ENCODE measurements around the gene SLC4A1AP. TPM values are rescaled to one million over a fixed set of nuclear protein-coding genes. Genes with fewer than 3 reads are reported as not detected.
A peak's percentile ranks its signal among the peaks of the same experiment; 100 is the strongest.
"Not testable (repeated sequence)": the region's sequence is repeated elsewhere in the genome, so short reads cannot be mapped to it uniquely, and the experiment has no call there.

Gene SLC4A1AP, protein sequence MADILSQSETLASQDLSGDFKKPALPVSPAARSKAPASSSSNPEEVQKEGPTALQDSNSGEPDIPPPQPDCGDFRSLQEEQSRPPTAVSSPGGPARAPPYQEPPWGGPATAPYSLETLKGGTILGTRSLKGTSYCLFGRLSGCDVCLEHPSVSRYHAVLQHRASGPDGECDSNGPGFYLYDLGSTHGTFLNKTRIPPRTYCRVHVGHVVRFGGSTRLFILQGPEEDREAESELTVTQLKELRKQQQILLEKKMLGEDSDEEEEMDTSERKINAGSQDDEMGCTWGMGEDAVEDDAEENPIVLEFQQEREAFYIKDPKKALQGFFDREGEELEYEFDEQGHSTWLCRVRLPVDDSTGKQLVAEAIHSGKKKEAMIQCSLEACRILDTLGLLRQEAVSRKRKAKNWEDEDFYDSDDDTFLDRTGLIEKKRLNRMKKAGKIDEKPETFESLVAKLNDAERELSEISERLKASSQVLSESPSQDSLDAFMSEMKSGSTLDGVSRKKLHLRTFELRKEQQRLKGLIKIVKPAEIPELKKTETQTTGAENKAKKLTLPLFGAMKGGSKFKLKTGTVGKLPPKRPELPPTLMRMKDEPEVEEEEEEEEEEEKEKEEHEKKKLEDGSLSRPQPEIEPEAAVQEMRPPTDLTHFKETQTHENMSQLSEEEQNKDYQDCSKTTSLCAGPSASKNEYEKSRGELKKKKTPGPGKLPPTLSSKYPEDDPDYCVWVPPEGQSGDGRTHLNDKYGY
- 16.6 and 17.4 TPM in 2 replicates for total RNA-seq (2014; rRNA removed; shearing (Covaris generic))

DNA sequence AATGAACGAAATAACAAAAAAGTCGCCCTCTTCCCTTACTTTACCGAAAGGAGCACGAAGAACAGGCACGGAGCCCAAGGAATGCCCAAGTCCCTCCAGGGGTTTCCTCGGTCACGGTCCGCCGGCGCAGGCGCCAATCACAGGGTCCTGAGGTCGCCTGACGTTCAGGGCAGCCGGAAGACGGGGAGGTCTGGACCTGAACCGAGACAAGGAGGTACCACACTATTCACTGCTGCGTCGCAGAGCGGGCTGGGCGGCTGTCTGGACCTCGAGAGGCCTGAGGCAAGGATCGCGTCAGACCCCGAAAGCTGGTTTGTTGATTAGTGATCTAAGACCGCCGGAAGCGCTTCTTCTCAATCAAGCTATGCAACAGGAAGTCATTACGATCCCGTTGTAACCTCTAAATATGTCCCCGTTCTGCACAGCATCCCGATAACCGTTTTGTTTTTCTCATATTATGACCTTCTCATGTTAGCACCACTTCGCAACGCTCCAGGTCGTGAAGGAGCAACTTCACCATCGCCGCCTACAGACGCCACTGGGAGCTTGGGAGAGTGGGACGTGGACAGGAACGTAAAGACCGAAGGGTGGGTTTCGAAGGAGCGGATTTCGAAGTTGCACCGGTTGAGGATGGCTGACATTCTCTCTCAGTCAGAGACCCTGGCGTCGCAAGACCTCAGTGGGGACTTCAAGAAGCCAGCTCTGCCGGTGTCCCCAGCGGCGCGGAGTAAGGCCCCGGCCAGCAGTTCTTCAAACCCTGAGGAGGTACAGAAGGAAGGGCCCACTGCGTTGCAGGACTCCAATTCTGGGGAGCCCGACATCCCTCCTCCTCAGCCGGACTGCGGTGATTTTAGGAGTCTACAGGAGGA lies at the start of gene SLC4A1AP, which contains the start of gene SUPT7L:
Gene SLC4A1AP (plus strand): TSS at position 605 of the 869 bp plus-strand sequence. CDS start 26 bp downstream, at position 631.
Gene SUPT7L (minus strand): TSS at position 330 of the 869 bp plus-strand sequence. CDS start 1,422 bp downstream, outside the sequence.
- peak; percentile 42 for DNase-seq (ENCODE audit: low spot score)

DNA sequence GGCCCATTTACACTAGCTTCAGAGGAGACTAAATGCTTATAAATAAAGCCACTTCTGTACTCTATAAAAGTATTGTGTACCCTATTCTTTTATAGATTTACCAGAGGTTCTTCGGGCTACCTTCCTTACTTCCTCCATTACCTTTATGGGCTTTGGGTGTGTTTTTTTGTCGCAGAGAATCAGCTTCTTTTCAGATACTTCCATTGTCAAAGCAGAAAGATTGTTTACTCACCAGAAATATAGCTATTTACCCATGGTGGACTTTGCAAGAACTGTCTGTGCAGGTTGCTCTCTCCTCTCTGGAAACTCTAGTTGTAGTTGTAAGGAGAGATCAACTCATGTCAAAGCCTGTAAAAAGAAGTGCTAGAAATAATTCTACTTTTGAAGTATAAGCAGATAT lies 49.7 kb upstream of the SLC4A1AP start:
- no peak for DNase-seq (ENCODE audit: low spot score)

DNA sequence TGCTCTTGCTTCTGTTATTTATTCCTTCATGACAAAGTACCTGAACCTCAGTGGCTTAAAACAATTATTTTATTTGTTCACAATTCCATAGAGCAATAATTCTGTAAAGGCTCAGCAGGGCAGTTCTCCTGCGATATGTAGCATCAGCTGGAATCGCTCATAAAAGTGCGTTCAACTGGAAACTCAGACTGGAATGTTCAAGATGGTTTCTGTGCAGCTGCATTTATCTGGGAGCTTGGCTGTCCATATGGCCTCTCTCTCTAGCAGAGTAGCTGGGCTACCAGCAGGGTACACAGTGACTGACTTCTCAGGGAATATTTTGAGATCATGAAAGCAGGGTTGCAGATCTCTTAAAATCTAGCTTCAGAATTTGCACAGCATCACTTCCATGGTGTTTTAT lies 48.4 kb upstream of the SLC4A1AP start:
- DNase-seq (ENCODE audit: low spot score), result no peak

DNA sequence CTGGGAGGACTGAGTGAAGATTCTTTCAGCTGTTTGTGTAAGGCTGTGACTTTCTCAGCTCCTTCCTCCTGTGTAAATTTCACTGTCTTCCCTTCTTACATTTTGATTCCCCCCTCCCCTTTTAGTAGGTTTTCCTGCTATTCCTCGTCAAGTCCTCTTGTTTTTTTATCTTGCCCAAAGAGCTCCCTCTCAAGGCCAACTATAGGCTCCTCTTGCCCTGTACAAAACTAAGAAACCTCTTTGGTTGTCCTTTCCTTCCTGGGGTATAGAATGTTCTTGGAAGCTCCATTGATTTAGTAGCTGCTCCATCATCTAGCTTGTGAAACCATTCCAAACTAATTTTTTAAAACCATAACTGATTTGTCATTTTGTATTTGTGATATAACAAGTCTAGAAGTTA lies 42.2 kb upstream of the SLC4A1AP start:
- DNase-seq (ENCODE audit: low spot score), result no peak

DNA sequence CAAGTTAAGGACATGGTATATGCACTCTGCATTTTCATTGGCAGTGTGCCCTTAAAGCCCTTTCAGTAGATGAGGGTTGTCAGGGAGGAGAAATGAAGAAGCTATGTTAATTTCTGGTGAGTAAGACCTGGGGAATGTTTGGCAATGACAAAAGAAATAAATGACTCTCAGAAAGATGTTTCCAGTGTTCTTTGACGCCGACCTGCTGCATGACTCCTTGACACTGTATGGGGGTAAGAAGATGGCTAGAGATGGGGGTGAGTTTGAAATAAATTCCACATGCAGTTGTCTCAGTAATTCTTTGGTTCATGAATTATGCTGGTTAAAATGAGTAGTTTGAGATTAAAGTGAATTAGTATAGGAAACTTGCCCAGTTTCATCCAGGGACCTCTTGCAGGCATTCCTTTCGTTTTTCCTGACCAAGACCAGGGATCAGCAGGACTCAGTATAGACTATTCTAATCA lies 40.7 kb upstream of the SLC4A1AP start:
- DNase-seq (ENCODE audit: low spot score), result no peak

DNA sequence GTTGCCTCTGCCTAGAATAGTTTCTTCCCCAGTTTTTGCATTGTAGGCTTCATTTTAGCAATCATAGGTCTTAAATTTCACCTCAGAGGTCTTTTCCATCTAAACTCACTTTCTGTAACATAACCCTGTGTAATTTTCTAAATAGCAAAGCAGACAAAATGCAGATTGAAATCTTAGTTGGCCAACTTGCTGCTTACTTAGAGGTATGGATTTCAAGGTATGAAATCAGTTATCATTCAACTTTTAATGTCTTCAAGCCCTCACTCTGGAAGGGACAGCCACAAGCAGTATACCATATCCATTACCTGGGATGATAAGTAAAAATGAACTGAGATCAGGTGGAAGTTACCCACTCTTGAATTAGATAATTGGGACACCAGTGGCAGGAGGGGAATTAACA lies 38.7 kb upstream of the SLC4A1AP start:
- no peak for DNase-seq (ENCODE audit: low spot score)

DNA sequence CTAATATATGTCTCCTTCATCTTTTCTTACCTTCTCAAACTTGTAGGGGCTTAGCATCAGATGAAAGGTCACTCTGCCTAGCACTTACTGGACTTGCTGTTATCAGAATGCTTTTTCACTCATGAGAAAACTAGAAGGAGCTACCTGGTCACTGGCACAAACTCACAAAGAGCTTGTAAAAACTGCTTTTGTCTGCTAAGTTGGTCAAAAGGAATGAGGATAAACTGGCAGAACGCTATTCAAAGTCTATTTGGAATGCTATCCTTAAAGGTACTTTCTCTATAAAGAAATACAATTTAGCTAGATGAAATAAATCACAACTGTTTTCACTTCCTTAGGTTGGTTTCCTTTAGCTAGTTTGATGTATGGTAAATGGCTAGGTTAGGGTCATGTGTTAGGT lies 37.4 kb upstream of the SLC4A1AP start:
- DNase-seq (ENCODE audit: low spot score), result not testable (repeated sequence)

DNA sequence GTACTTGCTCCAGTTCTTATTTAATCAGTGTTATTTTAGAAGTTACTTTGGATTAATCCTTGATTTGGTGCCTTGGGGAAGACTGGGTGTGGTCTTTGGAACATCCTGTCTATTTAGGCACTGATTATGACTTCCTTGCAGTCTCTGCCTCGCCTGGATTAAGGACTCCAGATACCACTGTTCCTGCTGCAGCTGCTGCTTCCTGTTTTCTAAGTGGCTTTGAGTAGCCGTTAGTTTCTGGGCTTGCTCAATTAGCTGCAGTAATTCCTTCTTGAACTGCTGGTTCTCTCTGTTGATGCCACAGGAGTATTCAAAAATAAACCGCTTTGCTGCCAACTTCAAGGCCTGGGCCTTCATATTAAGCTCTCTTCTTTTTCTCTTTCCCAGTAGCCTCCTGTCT lies 36.8 kb upstream of the SLC4A1AP start:
- DNase-seq (ENCODE audit: low spot score), result not testable (repeated sequence)

DNA sequence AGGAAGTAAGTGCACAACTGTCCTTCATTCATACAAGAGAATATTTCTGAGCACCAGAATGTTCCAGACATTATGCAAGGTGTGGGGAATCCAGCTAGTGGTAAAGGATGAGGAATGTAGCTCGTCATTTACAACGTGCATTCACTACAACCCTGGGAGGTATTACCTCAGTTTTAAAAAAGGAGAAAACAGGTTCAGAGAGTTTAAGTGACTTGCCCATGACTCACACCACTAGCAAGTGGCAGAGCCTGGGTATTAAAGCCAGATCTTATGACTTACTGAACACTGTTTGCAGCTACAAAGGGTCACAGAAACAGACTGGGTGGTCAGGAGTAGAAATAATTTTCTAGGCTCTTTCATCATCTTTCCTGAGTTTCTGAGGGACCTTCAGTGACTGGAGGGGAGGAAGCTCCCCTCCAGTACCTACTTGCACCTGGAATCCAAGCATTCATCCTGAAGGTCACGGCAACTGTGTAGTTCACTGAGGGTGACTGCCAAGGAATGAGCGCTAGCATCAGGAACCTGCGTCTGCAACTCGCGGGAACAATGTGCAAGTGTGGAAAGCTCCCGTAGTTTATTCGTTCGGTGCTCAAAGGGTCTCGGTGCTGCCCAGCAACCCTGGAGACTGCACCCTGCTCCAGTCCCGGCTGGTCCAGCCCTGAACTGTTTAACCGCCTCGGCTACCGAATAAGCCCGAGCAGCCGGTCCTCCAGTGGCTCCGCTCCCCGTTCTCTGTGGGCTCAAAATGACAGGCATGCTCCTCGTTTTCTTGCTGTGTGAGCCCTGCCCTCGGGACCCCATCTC lies 35.5 kb upstream of the SLC4A1AP start:
- DNase-seq (ENCODE audit: low spot score), result peak; percentile 48

DNA sequence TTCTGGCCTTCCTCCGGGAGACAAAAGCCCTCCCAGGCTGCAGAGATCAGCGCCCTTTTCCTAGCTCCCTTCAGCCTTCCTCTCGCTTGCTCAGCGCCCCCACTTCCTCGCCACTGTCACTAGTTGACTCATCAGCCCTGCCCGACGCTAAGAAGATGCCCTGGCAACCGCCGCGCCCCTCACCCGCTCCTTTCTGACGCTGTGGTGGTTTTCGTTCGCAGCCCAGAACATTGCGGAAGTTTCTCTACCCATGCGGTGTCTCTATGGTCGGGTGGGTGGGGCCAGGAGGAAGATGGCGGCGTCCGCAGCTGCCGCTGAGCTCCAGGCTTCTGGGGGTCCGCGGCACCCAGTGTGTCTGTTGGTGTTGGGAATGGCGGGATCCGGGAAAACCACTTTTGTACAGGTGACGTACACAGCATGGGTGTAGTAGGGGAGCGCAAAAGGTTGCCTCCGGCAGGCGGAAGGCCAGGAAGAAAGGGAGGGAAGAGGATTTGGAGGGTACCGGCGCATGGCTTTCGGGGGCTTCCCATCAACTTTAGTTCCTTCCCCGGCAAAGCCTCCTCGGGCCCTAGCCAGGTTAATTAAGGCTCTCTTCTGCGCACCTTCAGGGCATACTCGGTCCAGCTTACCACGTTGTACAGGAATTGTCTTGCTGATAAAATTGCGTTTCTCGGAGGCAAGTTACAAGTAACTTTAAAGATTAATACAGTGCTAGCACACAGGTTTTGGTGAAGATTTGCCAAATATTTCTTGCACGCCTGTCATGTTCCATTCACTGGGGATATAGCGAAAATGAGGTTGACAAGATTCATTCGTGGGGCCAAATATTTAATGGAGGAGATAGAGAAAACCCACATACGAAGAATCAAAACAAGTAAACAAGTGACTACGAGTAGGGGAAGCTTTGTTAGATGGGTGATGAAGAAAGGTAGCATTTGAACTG lies 34.7 kb upstream of the SLC4A1AP start, which contains the start of the genes CCDC121 and GPN1:
Gene CCDC121 (minus strand): TSS at position 246 of the 943 bp plus-strand sequence. CDS start 1,213 bp downstream, outside the sequence.
Gene GPN1 (plus strand): TSS at position 284 of the 943 bp plus-strand sequence. CDS start 9 bp downstream, at position 293.
- DNase-seq (ENCODE audit: low spot score), result peak; percentile 87

DNA sequence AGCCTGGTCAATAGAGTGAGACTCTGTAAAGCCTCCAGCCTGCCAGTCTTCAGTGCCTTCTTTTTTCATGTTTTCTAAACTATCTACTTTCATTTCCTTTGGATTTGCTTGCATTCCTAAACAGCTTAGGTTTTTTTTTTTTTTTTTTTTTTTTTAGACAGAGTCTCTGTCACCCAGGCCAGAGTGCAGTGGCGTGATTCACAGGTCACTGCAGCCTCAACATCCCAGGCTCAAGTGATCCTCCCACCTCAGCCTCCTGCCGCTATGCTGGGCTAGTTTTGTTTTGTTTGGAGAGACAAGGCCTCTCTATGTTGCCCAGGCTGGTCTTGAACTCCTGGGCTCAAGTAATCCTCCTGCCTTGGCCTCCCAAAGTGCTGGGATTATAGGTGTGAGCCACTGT lies 33.4 kb upstream of the SLC4A1AP start:
- not testable (repeated sequence) for DNase-seq (ENCODE audit: low spot score)

DNA sequence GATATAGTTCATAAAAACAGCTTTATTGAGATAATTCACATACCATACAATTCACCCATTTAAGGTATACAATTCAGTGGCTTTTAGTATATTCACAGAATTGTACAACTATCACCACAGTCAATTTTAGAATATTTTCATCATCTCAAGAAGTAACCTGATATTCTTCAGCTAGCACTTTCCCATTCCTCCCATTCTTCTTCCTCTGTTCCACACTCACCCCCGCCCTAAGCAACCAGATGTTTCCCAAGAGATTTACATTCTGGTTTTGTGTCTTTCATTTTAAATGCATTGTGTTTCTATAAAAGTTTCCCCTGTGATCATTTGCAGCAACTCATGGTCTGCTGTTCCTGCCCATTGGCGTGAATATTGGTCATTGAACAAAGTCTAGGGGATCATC lies 29.4 kb upstream of the SLC4A1AP start:
- DNase-seq (ENCODE audit: low spot score), result no peak

DNA sequence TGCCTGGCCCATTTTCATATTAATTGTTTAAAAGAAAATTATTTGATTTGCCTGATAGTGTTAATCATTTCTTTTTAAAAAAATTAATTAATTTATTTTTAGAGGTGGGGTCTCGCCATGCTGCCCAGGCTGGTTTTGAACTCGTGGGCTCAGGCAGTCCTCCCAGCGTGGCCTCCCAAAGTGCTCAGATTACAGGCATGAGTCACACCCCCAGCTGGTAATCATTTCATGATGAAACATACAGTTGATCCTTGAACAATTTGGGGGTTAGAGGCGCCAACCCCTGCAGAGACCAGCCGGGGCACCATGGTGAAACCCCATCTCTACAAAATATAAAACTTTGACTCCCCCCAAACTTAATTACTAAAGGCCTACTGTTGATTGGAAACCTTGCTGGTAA lies 26.9 kb upstream of the SLC4A1AP start:
- DNase-seq (ENCODE audit: low spot score), result no peak

DNA sequence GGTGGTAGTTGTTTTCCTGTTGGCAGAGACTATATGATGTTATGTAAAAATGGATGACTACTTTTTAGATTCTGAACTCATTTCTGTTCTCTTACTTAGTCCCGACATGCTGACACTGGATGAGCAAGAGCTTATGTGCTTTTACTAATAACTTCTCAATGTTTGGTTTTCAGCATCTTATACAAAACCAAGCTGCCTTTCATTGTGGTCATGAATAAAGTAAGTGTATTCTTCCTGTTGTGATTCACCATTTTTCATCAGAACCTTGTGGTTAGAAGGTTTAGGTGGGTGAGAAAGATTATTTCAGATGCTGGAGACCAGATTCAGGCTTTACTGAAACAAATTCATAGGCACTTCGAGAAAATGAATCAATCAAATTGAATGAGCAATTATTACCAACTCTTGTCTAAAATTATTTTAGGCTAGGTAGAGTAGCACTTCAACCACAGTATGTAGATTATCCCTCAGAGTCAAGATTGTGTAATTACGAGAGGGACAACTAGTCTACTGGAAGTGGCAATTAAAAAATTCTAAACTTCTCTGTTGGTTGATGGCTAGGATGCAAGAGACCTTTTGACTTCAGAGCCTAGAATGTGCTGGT lies 25.6 kb upstream of the SLC4A1AP start:
- no peak for DNase-seq (ENCODE audit: low spot score)

DNA sequence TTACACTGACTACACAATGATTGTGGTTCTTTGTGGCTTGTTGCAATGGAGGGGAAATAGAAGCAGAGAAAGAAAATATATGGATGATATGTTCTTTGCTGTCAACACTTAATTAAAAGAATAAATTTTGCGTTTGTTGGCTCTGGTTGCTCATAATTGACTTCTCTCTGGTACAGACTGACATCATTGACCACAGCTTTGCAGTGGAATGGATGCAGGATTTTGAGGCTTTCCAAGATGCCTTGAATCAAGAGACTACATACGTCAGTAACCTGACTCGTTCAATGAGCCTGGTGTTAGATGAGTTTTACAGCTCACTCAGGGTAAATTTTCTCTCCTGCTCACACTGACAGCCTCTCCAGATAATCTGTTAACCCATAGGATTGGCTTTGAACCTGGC lies 25.0 kb upstream of the SLC4A1AP start:
- DNase-seq (ENCODE audit: low spot score), result no peak

DNA sequence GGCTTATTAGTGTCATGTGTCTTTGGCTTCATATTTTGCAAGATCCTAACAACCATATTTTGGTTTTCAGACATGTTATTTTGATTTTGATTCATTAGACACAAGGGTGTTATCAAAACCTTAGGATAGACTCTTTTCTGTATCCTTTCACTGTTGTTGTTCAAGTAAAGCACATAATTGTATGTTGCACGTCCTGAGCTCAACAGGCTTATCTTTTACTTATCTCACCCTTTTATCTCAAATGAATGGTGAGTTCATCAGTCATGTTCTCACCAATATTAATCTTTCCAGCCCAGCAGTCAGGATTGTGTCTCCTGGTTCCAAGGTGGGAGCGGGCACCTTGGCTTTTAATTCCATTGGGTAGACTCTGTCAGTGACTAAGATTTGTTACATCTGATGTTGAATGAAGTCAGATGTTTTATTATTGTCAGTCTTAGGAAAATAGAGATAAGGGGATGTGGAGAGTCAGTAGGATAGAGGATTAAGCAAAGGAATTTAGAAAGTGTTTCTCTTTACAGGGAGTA lies 22.9 kb upstream of the SLC4A1AP start:
- no peak for DNase-seq (ENCODE audit: low spot score)

DNA sequence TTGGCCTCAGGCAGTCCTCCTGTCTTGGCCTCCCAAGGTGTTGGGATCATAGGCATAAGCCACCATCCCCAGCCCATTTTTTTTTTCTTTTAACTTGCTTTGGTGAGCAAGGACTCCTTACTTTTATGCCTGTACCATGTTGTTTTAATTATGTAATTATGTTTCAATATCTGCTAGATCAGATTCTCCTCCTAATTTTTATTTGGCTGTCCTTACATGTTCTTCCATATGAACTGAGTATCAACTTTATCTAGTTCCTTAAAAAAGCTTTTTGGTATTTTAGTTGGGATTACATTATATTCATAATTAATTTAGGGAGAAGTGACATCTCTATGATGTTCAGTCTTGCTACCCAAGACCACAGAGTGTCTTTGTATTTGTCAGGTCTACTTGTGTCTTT lies 18.5 kb upstream of the SLC4A1AP start:
- no peak for DNase-seq (ENCODE audit: low spot score)

DNA sequence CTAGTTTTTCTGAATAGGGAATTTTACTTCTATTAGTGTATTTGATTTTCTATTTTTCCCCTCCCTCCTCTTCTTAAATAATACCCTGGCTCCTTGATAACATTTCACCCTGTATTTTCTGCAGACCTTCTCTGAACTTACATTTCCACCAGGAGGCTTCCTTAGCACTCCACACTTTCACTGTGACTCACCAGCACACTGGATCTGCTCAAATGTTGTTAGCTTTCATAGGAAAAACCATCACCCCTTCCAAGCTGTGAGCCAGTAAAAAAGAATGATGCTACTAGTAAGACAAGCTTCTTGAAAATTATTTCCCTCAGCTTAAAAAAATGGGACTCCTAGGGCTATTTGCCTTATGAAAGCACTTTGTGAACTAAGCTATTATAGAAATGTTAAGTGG lies 16.4 kb upstream of the SLC4A1AP start:
- DNase-seq (ENCODE audit: low spot score), result no peak

DNA sequence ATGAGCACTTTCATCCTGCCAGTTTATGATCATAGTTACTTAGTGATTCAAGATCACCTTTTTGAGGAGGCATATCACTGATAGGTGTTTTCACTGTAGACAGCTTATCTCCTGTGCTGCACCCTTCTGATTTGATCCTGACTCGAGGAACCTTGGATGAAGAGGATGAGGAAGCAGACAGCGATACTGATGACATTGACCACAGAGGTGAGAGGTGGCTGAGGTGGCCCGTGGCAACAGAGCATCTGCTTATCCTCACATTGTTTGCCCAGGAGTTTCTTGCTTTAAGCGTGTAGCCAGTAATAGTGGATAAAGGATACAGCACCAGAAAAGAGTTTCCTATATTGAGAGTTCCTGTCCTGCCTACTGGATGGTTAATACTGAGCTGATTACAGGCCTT lies 16.0 kb upstream of the SLC4A1AP start:
- no peak for DNase-seq (ENCODE audit: low spot score)
